ENCODE data around the gene LPIN2. TPM values are rescaled to one million over a fixed set of nuclear protein-coding genes. Genes with fewer than 3 reads are reported as not detected.

The LPIN2 gene
- total RNA-seq, 4 donors from 2014 or later = 17.6 to 34.3 (median 25.6) TPM

DNA sequence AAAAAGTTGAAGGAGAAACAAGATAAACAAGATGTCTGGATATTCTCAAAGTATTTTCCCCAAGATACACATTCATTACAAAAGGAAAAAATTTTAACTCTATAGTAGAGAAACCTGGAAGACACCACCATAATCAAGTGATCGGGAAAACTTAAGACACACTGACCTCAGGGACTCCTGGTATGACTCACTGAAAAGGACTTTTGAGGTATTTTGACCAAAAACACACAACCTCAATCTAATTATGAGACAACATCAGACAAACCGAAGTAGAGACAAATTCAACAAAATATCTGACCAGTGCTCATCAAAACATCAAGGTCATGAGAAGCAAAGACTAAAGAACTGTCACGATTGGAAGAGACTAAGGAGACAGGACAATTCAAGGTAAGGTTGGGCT lies 34.7 kb downstream of the LPIN2 start:
- Histone ChIP-seq H3K27ac (peak overlapping the region in 3 of 4 donors; percentile 42 to 74 (median 59)), H3K4me3 (no peak overlapping the region), H3K9me3 (no peaks in the 10 kb centered on the region), H3K4me1 (peaks cover 47 to 97% (median 48%) of the 10 kb centered on the region in 3 donors), H3K36me3 (no peaks in the 10 kb centered on the region), H3K27me3 (no peaks in the 10 kb centered on the region)
- TF ChIP-seq POLR2A (IDR thresholded peaks at IDR 0.05) (no peak), EP300 (IDR thresholded peaks at IDR 0.05) (no peak), POLR2AphosphoS5 (IDR thresholded peaks at IDR 0.05) (no peak)
- TF ChIP-seq, protein P1, sequence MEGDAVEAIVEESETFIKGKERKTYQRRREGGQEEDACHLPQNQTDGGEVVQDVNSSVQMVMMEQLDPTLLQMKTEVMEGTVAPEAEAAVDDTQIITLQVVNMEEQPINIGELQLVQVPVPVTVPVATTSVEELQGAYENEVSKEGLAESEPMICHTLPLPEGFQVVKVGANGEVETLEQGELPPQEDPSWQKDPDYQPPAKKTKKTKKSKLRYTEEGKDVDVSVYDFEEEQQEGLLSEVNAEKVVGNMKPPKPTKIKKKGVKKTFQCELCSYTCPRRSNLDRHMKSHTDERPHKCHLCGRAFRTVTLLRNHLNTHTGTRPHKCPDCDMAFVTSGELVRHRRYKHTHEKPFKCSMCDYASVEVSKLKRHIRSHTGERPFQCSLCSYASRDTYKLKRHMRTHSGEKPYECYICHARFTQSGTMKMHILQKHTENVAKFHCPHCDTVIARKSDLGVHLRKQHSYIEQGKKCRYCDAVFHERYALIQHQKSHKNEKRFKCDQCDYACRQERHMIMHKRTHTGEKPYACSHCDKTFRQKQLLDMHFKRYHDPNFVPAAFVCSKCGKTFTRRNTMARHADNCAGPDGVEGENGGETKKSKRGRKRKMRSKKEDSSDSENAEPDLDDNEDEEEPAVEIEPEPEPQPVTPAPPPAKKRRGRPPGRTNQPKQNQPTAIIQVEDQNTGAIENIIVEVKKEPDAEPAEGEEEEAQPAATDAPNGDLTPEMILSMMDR (IDR thresholded peaks at IDR 0.05) = no peak
- no peak for ATAC-seq
- WGBS, 2 donors (ENCODE audit: low coverage in 1 of 2) = 31% methylated on average over 3 of the region's 3 CpGs; no CpG with 5 or more reads in 1 of the 2 donors

DNA sequence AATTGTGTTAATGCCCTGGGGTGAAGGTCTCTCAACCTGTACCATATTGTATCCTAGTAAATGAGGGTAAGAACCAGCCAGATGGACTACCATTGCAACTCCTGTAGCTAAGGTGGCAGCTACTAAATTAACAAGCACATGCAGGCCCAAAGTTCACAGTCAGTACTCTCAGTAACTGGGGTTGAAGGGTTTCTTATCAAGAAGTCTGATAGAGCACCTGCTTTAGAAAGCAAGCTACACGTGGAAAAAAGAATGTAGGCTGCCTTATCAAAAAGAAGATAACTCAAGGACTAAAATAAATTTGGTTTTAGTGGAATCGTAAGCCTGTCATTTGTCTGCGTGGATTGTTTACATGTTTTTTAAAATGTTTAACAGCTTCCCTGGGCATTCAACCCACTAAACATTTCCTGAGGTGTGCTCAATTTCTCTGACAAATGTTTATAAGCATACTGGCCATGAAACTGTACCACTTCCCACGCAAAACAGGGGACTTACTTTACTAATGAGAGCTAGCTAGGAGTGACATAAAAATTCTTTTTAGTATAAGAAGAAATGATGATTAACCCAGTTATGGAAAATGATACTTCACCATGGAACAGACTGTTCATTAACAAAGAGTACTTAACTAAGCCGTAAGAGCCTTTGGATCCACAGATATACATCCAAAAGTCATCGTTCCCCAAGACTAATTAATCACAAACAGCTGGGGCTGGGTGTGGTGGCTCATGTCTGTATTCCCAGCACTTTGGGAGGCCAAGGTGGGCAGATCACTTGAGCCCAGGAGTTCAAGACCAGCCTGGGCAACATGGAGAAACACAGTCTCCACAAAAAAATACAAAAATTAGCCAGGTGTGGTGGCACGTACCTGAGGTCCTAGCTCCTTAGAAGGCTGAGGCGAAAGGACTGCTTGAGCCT lies 36.5 kb downstream of the LPIN2 start:
- Histone ChIP-seq H3K27ac (peak overlapping the region; percentile 36 to 59 (median 42)), H3K36me3 (no peaks in the 10 kb centered on the region), H3K9me3 (no peaks in the 10 kb centered on the region), H3K27me3 (no peaks in the 10 kb centered on the region), H3K4me1 (peaks cover 33 to 97% (median 36%) of the 10 kb centered on the region in 3 donors), H3K4me3 (no peak overlapping the region)
- no peak for ATAC-seq
- WGBS, 2 donors (ENCODE audit: low coverage in 1 of 2) = 33 to 45% methylated on average over 8 of the region's 8 CpGs
- TF ChIP-seq EP300 (IDR thresholded peaks at IDR 0.05) (no peak), POLR2AphosphoS5 (IDR thresholded peaks at IDR 0.05) (peak; percentile 37)
- TF ChIP-seq, protein P1 (IDR thresholded peaks at IDR 0.05) = no peak

DNA sequence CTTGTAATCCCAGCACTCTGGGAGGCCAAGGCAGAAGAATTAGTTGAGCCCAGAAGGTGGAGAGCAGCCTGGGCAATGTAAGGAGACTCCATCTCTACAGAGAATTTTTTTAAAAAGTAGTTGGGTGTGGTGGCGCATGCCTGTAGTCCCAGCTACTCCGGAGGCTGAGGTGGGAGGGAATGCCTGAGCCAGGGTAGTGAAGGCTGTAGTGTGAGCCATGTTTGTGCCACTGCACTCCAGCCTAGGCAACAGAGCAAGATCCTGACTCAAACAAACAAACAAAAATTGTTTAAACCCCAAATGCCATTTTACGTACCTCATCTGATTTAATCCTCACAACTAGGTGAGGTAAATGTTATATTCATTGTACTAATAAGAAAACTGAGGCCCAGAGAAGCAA lies 38.2 kb downstream of the LPIN2 start:
- H3K36me3 ChIP-seq = no peaks in the 10 kb centered on the region
- no peak for ATAC-seq
- no peak overlapping the region for H3K4me3 ChIP-seq
- no peaks in the 10 kb centered on the region for H3K9me3 ChIP-seq
- H3K27me3 ChIP-seq = no peaks in the 10 kb centered on the region
- TF ChIP-seq, protein P1 (IDR thresholded peaks at IDR 0.05) = no peak
- WGBS, 2 donors (ENCODE audit: low coverage in 1 of 2) = 80 to 94% methylated on average over 3 of the region's 3 CpGs
- H3K4me1 ChIP-seq = peaks cover 31 to 96% (median 31%) of the 10 kb centered on the region in 3 donors
- H3K27ac ChIP-seq = peak overlapping the region in 1 of 4 donors; percentile 4

DNA sequence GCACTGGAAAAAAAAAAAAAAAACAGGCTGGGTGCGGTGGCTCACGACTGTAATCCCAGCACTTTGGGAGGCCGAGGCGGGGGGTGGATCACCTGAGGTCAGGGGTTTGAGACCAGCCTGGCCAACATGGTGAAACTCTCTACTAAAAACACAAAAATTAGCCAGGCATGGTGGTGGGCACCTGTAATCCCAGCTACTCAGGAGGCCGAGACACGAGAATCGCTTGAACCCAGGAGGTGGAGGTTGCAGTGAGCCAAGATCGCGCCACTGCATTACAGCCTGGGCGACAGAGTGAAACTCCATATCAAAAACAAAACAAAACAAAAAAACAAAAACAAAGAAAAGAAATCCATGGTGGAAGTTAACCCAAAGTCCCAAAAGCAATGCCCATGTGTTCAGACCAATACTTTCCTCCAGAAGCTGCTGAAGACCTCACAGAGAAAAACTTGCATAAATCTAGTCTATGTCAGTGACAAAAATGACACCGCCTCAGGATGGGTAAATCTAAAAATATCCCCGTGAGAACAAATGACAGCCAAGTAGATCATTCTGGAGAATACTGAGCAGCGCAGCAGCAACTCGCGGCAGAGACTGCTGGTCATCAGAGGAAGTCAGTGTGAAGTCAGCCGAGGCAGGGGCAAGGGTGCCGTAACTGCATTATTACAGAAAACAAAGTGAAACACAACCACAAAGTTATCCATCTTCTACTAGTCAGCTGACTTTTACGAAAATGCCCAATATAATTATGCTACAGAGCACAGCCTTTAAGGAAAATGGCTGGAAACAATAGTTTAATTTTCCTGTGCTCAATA lies 41.0 kb downstream of the LPIN2 start:
- Histone ChIP-seq H3K27ac (peak overlapping the region; percentile 6 to 70 (median 37)), H3K9me3 (no peaks in the 10 kb centered on the region), H3K4me1 (peaks cover 20 to 92% (median 25%) of the 10 kb centered on the region in 3 donors), H3K36me3 (no peaks in the 10 kb centered on the region), H3K4me3 (peak overlapping the region; percentile 3 to 17), H3K27me3 (no peaks in the 10 kb centered on the region)
- WGBS, 2 donors (ENCODE audit: low coverage in 1 of 2) = 64 to 91% methylated on average over 12 to 18 of the region's 18 CpGs
- no peak for ATAC-seq
- TF ChIP-seq POLR2A (IDR thresholded peaks at IDR 0.05) (no peak), EP300 (IDR thresholded peaks at IDR 0.05) (no peak), POLR2AphosphoS5 (IDR thresholded peaks at IDR 0.05) (peak; percentile 11)
- TF ChIP-seq, protein P1 (IDR thresholded peaks at IDR 0.05) = no peak

Data from gastroesophageal sphincter (tissue), 4 donors.